GM10248 (cell line): ENCODE results near the gene TMPRSS6.
"Not testable (repeated sequence)": the region's sequence is repeated elsewhere in the genome, so short reads cannot be mapped to it uniquely, and the experiment has no call there.

Source experiments
- CTCF ChIA-PET: fragments of 300-600 bp; sonication (Branson Sonifier 250); formaldehyde crosslinking; extraction: SDS; loops from one replicate; lab custom pipeline; 2021; ENCODE audit warnings: antibody characterized with exemption; lab: Yijun Ruan, JAX
- POLR2A ChIA-PET: fragments of 350-650 bp; sonication (Branson Sonifier 250); formaldehyde crosslinking; extraction: SDS; loops from one replicate; lab custom pipeline; 2020; ENCODE audit warnings: antibody characterized with exemption; lab: Yijun Ruan, JAX
- DNase-seq: peaks from one replicate; pipeline ENCODE4 v3.0.0; 2012; ENCODE audit errors: extremely low spot score
- CTCF ChIP-seq: IDR thresholded peaks from 2 replicates; pipeline ENCODE4 v1.5.1; 2012; ENCODE audit warnings: mild to moderate bottlenecking, low read depth; ENCODE audit errors: extremely low read depth, missing control alignments, control extremely low read depth

TMPRSS6 gene

GRCh38 chr22:37077802-37078448, 31.6 kb downstream of the TMPRSS6 start:
- peak; percentile 97 for TF ChIP-seq CTCF
- DNase-seq = peak; percentile 91
- ChIA-PET POLR2A (no interaction called here), CTCF (interaction anchor here (0.6 to 5.0 kb wide), 12 partner anchors 9 to 121 kb away, joined by 3 to 40 read pairs (median 4); partner anchors contain the start of gene IL2RB)

GRCh38 chr22:37075822-37076433, 33.6 kb downstream of the TMPRSS6 start:
- TF ChIP-seq CTCF = no peak
- no peak for DNase-seq
- ChIA-PET CTCF (interaction anchor here (1.1 to 2.8 kb wide), 13 partner anchors 9 to 176 kb away, joined by 3 to 37 read pairs (median 5); no protein-coding TSS in a partner anchor), POLR2A (no interaction called here)

GRCh38 chr22:37075046-37075445, 34.5 kb downstream of the TMPRSS6 start:
- DNase-seq = no peak
- no peak for TF ChIP-seq CTCF
- POLR2A ChIA-PET = no interaction called here
- CTCF ChIA-PET = interaction anchor here (2.5 to 2.8 kb wide), 2 partner anchors 13 to 124 kb away, joined by 12 to 37 read pairs; no protein-coding TSS in a partner anchor

GRCh38 chr22:37074537-37074936, 35.0 kb downstream of the TMPRSS6 start:
- DNase-seq = no peak
- ChIA-PET CTCF (no interaction called here), POLR2A (no interaction called here)
- TF ChIP-seq CTCF = no peak

GRCh38 chr22:37072673-37073072, 36.8 kb downstream of the TMPRSS6 start:
- TF ChIP-seq CTCF = no peak
- POLR2A ChIA-PET = no interaction called here

GRCh38 chr22:37071850-37072592, 37.5 kb downstream of the TMPRSS6 start:
- CTCF ChIA-PET = interaction anchor here (1.2 kb wide), 1 partner anchor 128 kb away, joined by 4 read pairs; no protein-coding TSS in a partner anchor
- DNase-seq, POLR2A ChIA-PET: not testable (repeated sequence)

More at GRCh38 chr22:37072673-37073072, 36.8 kb downstream of the TMPRSS6 start:
- CTCF ChIA-PET = no interaction called here
- no peak for DNase-seq
